GM21515 (cell line): ENCODE measurements around the gene SDC3.

Experiments used
- ATAC-seq: cut with Tn5 transposase; IDR thresholded peaks from one replicate; pipeline ENCODE4 v1.9.1; 2021; ENCODE audit not compliant: unreplicated experiment

SDC3 gene

DNA sequence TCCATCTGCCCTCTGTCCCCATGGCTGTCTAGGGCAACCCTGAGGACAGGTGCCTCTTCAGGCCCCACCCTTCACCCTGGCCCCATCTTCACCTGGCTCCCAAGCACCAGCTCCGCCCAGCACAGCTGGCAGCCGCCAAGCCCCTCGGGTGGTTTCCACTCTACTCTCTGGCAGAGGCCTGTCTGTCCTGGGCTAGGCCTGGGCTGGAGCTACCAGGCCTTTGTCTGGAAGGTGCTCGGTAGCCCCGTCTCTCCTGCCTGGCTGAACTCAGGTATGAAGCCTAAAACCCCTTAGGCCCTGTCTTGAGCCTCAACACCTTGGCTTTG lies 17.4 kb downstream of the SDC3 start:
- no peak for ATAC-seq

DNA sequence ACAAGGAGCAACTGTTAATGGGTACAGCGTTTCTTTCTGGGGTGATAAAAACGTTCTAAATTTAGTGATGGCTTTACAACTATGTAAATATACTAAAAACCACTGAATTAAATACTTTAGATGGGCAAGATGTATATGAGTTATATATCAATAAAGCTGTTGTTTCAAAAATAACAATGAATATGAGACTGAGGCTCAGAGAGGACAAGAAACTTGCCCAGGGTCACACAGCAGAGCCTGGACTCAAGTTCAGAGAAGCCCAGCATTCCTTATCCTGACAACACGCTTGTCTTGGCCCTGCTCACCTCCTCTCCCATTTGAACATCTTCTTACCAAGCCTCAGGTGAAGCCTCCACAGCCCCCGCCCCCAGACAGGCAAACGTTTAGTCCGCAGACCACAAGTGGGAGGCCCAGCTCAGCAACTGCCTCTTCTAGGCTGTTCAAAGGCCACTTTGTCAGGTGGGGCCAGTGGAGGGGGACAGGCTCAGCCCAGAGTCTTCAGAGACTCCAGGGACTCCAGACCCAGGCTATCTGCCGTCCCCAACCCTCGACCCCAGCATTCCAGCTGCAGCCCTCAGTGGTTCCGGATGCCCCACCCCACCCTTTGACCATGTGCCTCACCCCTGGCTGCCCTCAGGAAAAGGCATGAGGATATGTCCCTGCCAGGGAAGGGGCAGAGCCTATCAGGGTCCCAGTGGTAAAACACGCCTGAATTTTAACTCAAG lies 17.9 kb downstream of the SDC3 start:
- ATAC-seq, result no peak

DNA sequence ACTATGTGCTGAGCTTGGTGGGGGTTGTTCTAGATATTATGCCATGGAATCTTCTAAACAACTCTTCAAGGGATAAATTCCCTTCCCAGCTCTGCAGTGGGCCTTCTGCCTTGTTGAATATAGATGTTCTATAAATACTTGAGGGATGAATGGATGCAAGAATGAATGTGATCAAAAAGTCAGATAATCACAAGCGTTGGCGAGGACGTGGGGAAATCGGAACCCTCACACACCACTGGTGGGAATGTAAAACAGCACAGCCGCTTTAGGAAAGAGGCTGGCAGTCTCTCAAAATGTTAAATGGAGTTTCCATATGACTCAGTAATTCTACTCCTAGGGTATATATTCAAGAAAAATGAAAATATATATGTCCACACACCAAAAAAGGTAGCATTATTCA lies 19.0 kb downstream of the SDC3 start:
- no peak for ATAC-seq

DNA sequence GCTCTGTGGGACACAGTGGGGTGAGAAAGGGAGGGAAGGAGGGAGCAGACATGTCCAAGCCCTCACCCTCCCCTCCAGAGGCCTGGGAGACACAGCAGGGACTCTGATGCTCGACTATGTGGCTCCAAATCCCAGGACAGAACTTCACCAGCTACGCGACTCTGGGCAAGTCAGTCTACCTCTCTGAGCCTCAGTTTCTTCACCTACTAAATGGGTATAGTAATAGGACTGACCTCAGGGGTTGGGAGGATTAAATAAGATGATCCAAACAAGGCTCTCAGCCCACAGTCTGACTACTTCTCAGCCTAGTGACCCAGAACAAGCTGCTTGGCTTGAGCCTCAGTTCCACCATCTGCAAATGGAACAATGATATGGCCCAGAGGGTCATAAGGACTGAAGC lies 19.6 kb downstream of the SDC3 start:
- no peak for ATAC-seq

DNA sequence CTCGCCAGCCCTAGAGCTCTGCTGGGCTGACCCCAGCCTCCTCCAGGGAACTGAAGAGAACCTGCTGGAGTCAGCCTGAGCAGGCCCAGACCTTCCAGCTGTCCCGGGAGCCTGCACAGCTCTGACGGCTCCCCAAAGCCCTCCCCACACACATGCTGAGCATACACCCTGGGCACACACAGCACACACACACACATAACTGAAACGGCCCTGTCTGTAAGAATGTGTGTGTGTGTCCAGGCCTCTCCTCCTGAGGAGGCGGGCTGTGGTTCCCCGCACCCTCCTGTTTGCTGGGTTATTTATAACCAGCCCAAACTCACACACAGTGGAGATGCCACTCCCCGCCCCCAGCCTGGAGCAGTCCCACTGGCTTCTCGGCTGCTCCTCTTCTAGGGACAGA lies 20.2 kb downstream of the SDC3 start:
- ATAC-seq, result no peak

DNA sequence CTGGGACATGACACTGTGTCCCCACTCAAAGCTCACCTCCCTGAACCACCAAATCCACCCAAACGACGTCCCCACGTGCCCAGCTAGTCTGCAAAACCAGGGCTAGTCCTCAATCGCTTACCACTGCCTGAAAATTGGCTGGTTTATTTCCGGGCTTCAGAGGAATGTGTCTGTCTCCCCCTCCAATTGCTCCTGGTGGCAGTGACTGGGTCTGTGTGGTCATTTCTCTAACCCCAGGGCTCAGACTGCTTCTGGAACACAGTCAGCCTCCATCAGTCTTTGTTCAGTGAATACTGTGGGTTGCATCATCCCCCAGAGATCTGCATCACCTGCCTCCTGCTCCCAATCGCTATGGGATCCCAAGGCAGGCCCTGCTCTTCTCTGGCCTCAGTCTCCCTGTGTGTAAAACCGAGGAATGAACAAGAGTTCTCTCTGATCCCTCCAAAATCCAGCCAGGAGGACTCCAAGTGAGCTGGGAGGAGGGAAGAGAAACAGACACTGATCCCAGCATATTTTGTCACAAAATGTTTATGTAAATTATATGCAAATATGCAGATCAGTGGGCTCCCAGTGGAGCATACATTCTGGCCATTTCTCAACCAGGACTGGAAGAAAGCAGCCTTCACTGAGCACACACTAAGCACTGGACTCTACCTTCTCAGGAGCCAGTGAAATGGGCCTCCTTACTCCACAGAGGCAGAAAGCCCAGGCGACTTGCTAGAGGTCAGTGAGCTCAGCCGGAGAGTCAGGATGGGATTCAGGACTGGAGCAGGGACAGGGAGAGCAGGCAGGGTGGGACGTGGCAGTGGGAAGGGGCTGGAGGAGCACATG lies 20.9 kb downstream of the SDC3 start:
- ATAC-seq, result no peak

DNA sequence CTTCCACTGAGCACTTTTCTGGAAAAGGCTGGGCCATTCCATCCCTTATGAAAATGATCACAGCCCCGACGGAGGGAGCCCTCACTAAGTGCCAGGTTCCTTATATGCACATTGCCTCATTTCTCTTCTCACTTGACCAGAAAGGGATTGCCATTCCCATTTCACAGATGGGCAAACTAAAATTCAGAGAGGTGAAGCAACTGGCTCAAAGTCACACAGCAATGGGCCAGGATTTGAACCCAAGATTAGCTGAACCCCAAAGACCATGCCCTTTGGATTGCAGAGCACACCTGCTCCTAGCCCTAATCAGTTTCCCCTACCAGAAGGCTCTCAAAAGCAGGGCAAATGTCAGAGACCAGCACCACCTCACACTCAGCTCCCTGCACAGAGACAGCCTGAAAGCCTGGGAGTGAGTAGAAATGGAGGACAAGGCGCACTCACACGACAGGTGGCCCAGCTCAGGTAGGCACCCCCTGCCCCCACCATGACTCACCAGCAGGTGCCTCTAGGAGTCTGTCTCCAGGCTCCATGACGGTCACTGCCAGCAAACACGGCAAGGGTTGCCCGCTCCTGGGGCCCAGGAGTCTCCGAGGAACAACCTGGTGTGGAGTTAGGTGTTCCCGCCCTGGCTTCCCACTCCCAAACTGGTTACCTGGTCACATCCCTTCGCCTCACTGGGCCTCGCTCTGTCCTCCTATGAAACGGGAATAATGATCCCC lies 21.7 kb downstream of the SDC3 start:
- no peak for ATAC-seq

DNA sequence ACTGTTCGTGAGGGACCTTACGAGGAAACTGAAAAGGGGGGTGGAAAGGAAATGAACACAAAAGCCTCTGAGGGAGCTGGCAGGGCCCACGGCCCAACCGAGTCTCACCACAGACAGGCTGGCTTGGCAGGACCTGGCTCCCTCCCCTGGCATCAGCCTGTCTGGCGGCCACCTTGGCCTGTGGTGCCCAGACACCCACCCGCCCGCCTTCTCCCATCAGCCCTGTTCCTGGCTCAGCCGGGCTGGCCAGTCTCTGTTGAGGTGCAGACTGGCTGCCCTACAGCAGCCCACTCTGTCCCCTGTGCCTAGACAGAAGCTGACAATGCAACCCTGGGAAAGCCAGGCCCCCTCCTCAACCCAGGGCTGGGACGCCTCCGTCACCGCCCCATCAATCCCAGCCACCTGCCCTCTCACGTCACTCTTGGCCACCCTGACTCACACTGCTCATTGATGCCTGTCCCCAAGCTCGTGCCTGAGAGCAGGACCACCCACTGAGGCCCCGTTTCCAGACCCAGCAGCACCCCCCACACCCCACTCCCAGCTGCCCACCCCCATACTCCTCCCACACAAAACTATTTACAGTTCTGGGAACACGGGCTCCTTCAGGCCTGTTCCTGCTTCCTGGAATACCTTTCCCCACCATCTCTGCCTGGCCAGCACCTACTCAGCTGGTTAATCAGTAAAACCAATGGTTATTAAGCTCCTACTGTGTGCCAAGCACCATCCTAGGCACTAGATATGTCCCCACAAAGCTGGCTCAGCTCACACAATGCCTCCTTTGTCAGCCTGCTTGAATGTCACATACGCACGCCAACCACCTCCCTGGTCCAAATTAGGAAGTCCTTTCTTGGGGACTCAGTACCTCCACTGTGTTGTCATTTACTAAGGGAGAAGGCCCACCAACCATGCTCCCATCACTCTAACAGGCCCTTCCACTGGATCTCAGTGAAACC lies 22.7 kb downstream of the SDC3 start:
- ATAC-seq, result no peak

DNA sequence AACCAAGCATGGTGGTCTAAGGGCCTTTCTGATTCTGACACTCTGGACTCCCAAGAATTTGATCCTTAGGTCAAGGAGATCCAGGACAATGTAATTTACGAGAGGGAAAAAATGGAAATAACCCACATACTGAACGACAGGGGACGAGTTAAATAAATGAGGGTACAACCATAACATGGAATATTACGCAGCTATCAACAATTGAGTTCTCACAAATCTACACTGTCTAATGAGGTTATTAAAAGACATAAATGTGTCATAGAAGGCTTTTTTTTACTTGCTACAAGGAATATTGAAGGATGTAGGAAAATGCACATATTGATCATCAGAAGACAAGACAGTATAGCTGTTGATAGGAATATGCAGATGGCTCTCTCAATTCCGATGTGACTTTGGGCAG lies 23.8 kb downstream of the SDC3 start:
- ATAC-seq, result no peak

DNA sequence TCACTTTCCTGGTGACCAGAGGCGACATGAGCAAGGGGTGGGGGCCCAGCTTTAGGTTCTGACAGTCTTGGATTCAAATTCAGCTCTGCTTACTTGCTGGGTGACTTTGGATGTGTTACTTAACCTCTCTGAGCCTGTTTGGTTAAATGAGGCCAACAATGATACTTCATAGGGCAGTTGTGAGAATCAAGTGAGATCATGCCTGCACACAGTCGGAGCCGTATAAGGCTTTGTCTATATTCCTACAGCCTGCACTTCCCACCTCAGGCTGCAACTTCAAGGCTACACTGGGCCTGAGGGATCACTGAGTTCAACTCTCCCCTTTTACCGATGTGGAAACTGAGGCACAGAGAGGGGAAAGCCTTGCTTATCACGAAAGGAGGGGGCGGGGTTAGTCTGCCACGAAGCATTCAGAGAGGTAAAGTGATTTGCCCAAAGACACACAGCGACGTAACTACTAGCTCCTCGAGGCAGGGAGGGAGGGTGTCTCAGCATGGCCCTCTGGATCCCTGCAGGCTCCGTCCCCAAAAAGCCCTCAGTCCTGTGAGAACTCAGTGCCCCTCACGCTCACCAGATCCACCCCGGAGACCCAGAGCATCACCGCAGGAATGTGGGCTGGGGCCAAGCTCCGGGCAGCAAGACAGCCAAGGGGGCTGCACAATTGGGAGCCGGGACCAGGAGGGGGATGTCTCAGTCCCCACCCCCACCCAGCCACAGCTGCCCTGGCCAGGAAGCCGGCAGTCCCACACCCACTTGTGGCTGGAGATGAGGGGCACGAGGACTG lies 25.0 kb downstream of the SDC3 start:
- ATAC-seq, result no peak

DNA sequence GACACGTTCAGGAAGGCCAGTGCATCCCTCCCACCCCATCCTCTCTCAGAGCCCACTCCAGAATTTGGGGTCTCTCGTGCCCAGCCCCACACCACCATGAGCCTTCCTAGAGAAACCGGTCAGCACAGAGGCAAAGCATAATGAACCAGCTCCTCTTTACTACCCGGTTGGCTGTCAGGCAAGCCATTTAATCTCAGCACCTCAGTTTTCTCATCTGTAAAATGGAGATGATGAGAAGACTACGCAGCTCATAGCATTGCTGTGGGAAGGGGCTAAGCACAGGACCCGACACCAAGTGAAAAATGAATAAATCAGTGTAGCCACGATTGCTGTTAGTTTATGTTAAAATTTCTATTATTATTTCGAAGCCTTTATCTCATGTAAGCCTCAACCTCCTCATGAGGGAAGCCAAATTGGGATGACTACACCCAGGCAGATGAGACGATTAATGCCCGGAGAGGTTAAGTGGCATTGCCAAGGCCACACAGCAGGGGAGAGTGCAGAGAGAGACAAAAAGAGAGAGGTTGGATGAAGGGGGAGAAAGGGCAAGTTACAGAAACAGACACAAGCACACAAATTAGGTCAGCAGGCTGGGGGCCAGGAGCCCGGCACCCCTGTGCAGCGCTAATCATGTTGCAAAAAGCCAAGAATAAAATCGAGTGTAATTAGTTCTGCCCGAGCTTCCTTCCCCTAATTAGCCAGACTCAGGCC lies 25.7 kb downstream of the SDC3 start:
- ATAC-seq, result no peak

DNA sequence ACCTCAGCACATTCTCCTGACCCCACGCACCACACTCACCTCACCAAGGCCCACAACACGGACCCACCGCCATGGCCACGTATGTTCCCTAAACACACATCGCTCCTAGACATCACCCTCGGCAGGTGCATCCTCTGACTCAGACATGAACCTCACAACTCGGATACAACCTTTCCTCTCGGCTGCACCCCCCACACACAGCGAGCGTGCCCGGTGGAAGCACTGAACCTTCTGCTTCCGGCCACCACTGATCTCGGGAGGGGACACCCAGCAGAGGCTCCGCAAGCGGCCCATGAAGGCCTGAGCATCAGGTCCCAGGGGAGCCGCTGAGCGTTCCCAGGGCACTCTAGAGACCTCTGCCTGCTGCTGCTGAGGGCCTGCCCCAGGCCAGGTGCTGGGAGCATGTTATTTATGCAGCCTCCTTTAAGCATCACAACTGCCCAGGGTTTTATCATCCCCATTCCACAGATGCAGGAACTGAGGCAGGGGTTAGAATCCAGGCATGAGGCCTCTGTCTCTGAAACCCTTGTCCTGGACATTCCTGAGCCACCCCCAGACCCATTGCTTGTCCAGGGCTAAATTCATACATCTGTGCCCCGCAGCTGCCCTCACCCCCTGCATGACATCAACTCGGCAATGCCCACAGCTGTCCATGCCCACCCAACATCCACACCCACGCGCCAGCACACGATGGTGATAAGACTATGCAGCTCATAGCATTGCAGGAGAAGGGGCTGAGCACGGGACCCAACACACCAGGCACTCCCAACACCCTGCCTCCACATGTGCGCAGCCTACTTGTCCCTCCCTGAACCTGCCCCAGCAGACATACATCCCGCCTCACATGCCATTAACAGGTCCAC lies 27.0 kb downstream of the SDC3 start:
- peak; percentile 57 for ATAC-seq

DNA sequence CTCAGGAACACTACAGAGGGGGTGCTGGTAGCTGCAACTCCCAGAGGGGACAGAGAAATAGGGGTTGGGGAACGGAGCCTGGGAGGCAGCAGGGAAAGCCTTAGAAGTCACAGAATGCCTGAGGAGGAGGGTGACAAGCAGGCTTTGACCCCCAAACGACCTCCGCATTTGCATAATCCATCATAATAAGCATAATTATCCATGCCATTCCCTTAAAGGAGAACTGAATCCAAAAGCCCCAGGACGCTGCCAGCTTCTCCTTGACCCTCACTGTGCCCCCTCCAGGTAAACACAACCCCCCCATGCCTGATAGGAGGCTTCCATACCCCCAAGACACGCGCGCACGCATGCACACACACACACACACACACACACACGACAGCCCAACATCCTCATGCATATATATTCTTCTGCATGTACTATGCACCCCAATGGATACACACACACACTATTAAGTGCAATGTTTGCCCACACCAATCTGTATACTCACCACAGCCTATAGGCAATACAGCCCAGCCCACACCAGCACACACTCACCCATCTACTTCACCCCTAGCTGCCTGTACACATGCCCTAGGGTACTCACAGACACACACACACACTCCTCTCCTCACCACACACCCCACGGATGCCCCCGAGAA lies 27.8 kb downstream of the SDC3 start:
- no peak for ATAC-seq

DNA sequence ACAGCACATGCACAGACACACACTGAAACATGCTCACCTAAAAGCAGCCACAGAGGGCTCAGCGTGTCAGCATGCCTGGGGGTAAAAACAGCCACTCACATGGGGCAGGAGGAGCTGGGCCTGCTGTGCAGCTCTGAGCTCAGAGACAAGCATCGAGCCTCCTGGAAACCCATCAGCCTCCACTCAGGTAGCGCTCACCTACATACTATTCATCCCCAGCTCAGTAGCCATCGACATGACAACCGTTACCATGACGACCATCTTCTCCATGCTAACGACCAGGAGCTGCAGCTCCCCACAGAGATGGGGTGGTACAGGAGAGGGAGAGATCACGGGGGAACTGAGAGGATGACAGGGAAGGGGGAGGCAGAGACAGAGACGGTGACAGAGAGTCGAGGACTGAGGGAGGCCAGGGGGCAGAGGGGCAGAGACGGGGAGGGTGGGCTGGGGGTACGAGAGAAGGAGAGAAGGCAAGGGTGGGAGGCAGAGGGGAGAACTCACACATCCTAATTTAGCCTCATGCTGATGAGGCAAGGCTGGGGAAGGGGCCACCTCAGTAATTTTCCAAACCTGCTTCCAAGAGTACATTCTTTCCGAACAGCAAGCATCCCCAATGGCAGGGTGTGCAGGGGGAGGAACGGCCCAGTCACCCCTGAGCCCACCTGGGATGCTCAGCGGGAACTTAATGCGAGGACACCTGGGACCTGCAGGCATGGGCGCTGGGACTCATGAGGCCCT lies 28.4 kb downstream of the SDC3 start:
- ATAC-seq, result no peak

DNA sequence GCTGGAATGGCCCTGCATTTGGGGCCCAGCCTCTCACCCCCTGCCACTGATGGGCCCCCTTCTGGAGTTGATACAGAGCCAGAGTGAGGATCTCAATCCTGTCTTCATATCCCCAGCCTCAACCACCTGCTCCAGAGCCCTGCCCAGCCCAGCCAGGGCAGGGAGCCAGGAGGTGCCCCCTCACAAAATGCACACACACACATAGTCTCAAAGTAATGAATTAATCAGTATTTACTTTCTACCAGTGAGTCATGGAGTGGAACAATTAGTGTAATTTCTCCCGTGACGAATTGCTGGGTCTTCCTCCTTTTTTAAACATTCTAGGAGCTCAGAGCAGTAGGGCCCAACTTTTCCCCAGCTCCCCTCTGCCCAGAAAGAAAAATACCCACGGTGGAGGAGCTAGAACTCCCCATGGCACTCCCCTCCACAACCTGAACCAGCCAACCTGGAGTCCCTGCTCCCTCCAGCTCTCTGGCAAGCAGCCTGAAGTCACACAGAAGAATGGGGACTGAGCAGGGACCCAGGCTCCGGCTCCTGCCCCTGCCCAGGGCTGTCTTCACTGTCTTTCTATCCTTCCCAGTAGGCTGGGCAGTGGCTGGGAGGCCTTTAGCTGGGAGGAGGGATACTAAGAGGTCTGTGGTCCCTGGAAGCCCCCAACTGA lies 29.3 kb downstream of the SDC3 start:
- ATAC-seq, result no peak

DNA sequence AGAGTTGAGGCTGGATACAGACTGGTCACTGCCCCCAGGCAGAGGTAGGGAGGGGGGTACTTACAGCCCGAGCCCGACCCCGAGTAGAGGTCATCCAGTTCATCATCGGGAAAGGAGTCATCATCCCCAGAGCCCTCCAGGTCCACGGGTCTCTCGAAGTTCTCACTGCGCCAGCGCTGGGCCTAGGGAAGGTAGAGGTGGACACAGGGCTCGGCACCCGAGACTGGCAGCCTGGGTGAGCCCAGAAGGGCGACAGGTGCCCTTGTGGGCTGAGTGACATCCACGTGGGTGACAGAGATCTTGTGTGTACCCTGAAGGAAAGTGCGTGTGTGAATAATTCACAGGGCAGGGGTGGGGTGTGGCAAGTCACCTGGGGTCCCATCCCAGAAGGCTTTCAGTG lies 30.0 kb downstream of the SDC3 start:
- no peak for ATAC-seq

DNA sequence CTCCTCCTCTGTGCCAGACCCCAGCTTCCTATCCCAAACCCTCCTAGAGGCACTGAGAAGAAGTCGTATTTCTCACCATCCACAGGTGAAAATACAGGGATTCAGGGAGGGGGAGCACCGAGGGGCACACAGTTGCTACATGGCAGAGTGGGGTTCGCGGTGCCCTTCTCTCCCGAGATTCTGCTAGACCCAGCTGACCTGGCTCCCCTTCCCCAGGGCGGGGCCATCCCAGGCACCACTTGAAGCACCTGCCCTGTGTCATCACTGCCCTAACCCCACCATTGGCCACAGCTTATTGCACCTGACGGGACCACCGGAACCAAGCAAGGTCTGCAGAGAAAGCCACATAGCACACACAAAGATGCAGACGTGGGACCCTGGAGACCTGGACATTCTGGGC lies 30.5 kb downstream of the SDC3 start:
- no peak for ATAC-seq
